Calu3 (cell line): ENCODE data around the gene TUBB. TPM values are rescaled to one million over a fixed set of nuclear protein-coding genes. Genes with fewer than 3 reads are reported as not detected.

ENCODE experiments used
- BruUV-seq: library from RNA; stranded (reverse); fragments of 400-500 nt; replicated peaks from 2 replicates; lab custom pipeline; 2021; lab: Mats Ljungman, UMichigan
- CTCF ChIA-PET: fragments of 300-600 bp; sonication (Branson Sonifier 250); formaldehyde crosslinking; loops from one replicate; lab custom pipeline; 2022; ENCODE audit warnings: antibody characterized with exemption; lab: Charles Lee
- DNase-seq: peaks from one replicate; pipeline ENCODE4 v3.0.0; 2022
- H3K27ac Mint-ChIP-seq: one replicate; pipeline ENCODE4 v1.8.0; 2022; ENCODE audit warnings: mixed read lengths; ENCODE audit not compliant: unreplicated experiment
- H3K27me3 Mint-ChIP-seq: one replicate; pipeline ENCODE4 v1.8.0; 2022; ENCODE audit warnings: mixed read lengths; ENCODE audit not compliant: unreplicated experiment
- H3K36me3 Mint-ChIP-seq: one replicate; pipeline ENCODE4 v1.8.0; 2022; ENCODE audit warnings: mild to moderate bottlenecking, moderate library complexity, mixed read lengths; ENCODE audit not compliant: insufficient read depth, unreplicated experiment
- H3K4me1 Mint-ChIP-seq: one replicate; pipeline ENCODE4 v1.8.0; 2022; ENCODE audit warnings: mild to moderate bottlenecking, low read depth, mixed read lengths; ENCODE audit not compliant: unreplicated experiment
- H3K4me3 Mint-ChIP-seq: one replicate; pipeline ENCODE4 v1.8.0; 2022; ENCODE audit warnings: mild to moderate bottlenecking, low read depth, moderate library complexity, mixed read lengths; ENCODE audit not compliant: unreplicated experiment
- H3K9me3 Mint-ChIP-seq: one replicate; pipeline ENCODE4 v1.8.0; 2022; ENCODE audit warnings: low read depth, mixed read lengths; ENCODE audit not compliant: unreplicated experiment
- CTCF ChIP-seq: fragments of 200-600 bp; IDR thresholded peaks from one replicate; pipeline ENCODE4 v1.8.0; 2022; ENCODE audit warnings: antibody characterized with exemption; ENCODE audit not compliant: unreplicated experiment
- intact Hi-C: fragments of 100-400 bp; cut with micrococcal nuclease; formaldehyde crosslinking; loops from one replicate; pipeline ENCODE4 v1.10.0; 2022; ENCODE audit not compliant: unreplicated experiment
- total RNA-seq: library from RNA; stranded (reverse); gene quantifications from 2 replicates; pipeline ENCODE4 v1.2.3, GENCODE V29; 2022

TUBB gene
- total RNA-seq, 1 experiment from 2014 or later = 1,123 TPM

GRCh38 chr6:30684386-30685156, 35.6 kb upstream of the TUBB start:
- BruUV-seq = no TSS peak
- peaks cover 84% of the 10 kb centered on the region for H3K4me1 Mint-ChIP-seq
- no peak for DNase-seq
- H3K36me3 Mint-ChIP-seq = peaks cover 71% of the 10 kb centered on the region
- no peak for TF ChIP-seq CTCF
- CTCF ChIA-PET = interaction anchor here (0.6 kb wide), 1 partner anchor 300 kb away, joined by 4 read pairs; no protein-coding TSS in a partner anchor
- no peaks in the 10 kb centered on the region for H3K9me3 Mint-ChIP-seq
- H3K27ac Mint-ChIP-seq = peak overlapping the region; percentile 89
- peak overlapping the region; percentile 78 for H3K4me3 Mint-ChIP-seq
- intact Hi-C loops = no loop called here
- no peaks in the 10 kb centered on the region for H3K27me3 Mint-ChIP-seq

- no peaks in the 10 kb centered on the region for H3K27me3 Mint-ChIP-seq
- peak overlapping the region; percentile 89 for H3K27ac Mint-ChIP-seq
- no peak for TF ChIP-seq CTCF
- intact Hi-C loops = no loop called here
- peaks cover 87% of the 10 kb centered on the region for H3K4me1 Mint-ChIP-seq
- CTCF ChIA-PET = no interaction called here
- BruUV-seq = TSS peak; percentile 22
- H3K36me3 Mint-ChIP-seq = peaks cover 69% of the 10 kb centered on the region
- no peaks in the 10 kb centered on the region for H3K9me3 Mint-ChIP-seq
- H3K4me3 Mint-ChIP-seq = peak overlapping the region; percentile 78
- no peak for DNase-seq
These were observed 34.8 kb upstream of the TUBB start for GRCh38 chr6:30685157-30686008.

GRCh38 chr6:30686009-30686907, 33.9 kb upstream of the TUBB start, which contains the start of gene PPP1R18:
Gene PPP1R18 (minus strand): TSS chr6:30686645. CDS start chr6:30686018, 627 bp downstream.
- BruUV-seq = no TSS peak

More at GRCh38 chr6:30686009-30686907, 33.9 kb upstream of the TUBB start, which contains the start of gene PPP1R18:
- peaks cover 70% of the 10 kb centered on the region for H3K36me3 Mint-ChIP-seq
- no peaks in the 10 kb centered on the region for H3K27me3 Mint-ChIP-seq
- H3K27ac Mint-ChIP-seq = peak within 1 kb of the TSS; percentile 89
- intact Hi-C loops = no loop called here
- peak within 1 kb of the TSS; percentile 78 for H3K4me3 Mint-ChIP-seq
- no peak for TF ChIP-seq CTCF
- DNase-seq = peak; percentile 63
- no peaks in the 10 kb centered on the region for H3K9me3 Mint-ChIP-seq
- CTCF ChIA-PET = no interaction called here
- H3K4me1 Mint-ChIP-seq = peaks cover 88% of the 10 kb centered on the region
